Thoracic aorta (tissue), 2 donors: Measurements from ENCODE around the gene CNDP1. TPM values are rescaled to one million over a fixed set of nuclear protein-coding genes. Genes with fewer than 3 reads are reported as not detected.

Experiments used
- ATAC-seq: fragments of 150-250 bp; one replicate; pipeline ENCODE4 v1.8.0; 2017; ENCODE audit warnings: low read depth; ENCODE audit not compliant: insufficient number of reproducible peaks, low FRiP score
- DNase-seq: peaks from one replicate; pipeline ENCODE4 v3.0.0-alpha.2; 2020; ENCODE audit warnings: low spot score
- H3K27ac ChIP-seq, 2 donors: fragments of 200-600 bp; sonication (generic); 1 replicate in 1 of 2; 2 replicates in 1 of 2; pipeline ENCODE4 v1.5.1; 2016; ENCODE audit warnings: mild to moderate bottlenecking in 2 of 2, moderate library complexity in 2 of 2
- H3K27me3 ChIP-seq: fragments of 200-600 bp; sonication (generic); replicated peaks from 2 replicates; pipeline ENCODE4 v1.6.0; 2016; ENCODE audit warnings: mild to moderate bottlenecking; ENCODE audit not compliant: insufficient read depth
- H3K36me3 ChIP-seq: fragments of 200-600 bp; sonication (generic); one replicate; pipeline ENCODE4 v1.5.1; 2016
- H3K4me1 ChIP-seq, 2 donors: fragments of 200-600 bp; sonication (generic); 1 replicate in 1 of 2; 2 replicates in 1 of 2; pipeline versions ENCODE4 v1.5.1 to v1.6.0; 2016; ENCODE audit warnings: low read depth in 2 of 2, mild to moderate bottlenecking in 1 of 2; ENCODE audit not compliant: control insufficient read depth in 1 of 2
- H3K4me3 ChIP-seq: fragments of 200-600 bp; sonication (generic); 2 replicates; pipeline ENCODE4 v1.5.1; 2016; ENCODE audit warnings: mild to moderate bottlenecking
- H3K9me3 ChIP-seq: fragments of 200-600 bp; sonication (generic); 2 replicates; pipeline ENCODE4 v1.5.1; 2016
- total RNA-seq, 2 donors: library from RNA; depleted of rRNA; stranded (reverse); fragments of >200 nt; gene quantifications; one replicate each; pipeline versions ENCODE4 v1.1.0 to v1.2.3, GENCODE V29; 2016
- TF ChIP-seq, protein P1 (sequence below): fragments of 200-600 bp; sonication (generic); IDR thresholded peaks from one replicate; pipeline ENCODE4 v1.5.1; 2019; ENCODE audit warnings: antibody characterized with exemption

Gene CNDP1
- total RNA-seq, 2 donors from 2014 or later, result not detected

DNA sequence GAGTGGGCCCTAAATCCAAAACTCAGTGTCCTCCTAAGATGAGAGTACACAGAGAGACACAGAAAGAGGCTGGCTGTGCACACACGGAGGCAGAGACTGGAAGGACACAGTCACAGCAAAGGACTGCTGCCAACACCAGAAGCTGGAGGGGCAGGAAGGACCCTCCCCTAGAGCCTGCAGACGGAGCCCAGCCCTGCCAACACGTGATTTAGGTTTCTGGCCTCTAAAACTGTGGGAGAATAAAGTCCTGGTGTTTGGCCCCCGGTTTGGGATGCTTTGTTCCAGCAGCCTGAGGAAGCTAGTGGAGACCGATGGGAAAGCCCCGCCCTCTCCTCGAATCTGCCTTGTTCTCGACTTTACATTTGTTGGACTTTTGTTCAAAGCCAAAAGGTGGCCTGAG, 10.6 kb downstream of the CNDP1 start:
- Histone ChIP-seq H3K9me3 (peaks cover 9% of the 10 kb centered on the region), H3K4me1 (peaks cover 0 to 14% of the 10 kb centered on the region in 2 donors), H3K27me3 (no peaks in the 10 kb centered on the region), H3K4me3 (no peak overlapping the region), H3K27ac (no peak overlapping the region), H3K36me3 (no peaks in the 10 kb centered on the region)
- TF ChIP-seq, protein P1, sequence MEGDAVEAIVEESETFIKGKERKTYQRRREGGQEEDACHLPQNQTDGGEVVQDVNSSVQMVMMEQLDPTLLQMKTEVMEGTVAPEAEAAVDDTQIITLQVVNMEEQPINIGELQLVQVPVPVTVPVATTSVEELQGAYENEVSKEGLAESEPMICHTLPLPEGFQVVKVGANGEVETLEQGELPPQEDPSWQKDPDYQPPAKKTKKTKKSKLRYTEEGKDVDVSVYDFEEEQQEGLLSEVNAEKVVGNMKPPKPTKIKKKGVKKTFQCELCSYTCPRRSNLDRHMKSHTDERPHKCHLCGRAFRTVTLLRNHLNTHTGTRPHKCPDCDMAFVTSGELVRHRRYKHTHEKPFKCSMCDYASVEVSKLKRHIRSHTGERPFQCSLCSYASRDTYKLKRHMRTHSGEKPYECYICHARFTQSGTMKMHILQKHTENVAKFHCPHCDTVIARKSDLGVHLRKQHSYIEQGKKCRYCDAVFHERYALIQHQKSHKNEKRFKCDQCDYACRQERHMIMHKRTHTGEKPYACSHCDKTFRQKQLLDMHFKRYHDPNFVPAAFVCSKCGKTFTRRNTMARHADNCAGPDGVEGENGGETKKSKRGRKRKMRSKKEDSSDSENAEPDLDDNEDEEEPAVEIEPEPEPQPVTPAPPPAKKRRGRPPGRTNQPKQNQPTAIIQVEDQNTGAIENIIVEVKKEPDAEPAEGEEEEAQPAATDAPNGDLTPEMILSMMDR, result no peak
- DNase-seq (no peak), ATAC-seq (no peak)

DNA sequence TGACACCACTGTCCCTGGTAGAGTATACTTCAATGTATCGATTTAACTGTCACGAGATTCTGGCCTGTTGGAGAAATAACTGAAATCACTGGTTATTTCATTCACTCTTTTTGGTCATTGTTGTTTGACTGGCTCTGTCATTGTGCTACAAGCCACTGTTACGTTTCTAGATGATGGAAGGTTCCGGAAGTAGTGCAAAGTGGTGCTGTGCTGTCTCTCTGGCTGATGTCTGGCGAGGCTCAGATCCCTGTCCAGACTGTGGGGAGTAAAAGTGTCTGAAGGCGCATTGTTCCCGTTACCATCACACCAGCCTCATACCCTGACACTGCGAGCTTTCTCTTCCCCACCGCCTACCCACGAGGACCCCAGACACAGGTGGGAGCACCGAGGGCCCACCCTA, 11.7 kb downstream of the CNDP1 start:
- TF ChIP-seq, protein P1, result no peak
- DNase-seq (no peak), ATAC-seq (no peak)
- Histone ChIP-seq H3K36me3 (no peaks in the 10 kb centered on the region), H3K4me3 (no peak overlapping the region), H3K9me3 (peaks cover 9% of the 10 kb centered on the region), H3K27me3 (no peaks in the 10 kb centered on the region), H3K4me1 (peaks cover 0 to 14% of the 10 kb centered on the region in 2 donors), H3K27ac (peak overlapping the region in 1 of 2 donors; percentile 43)

DNA sequence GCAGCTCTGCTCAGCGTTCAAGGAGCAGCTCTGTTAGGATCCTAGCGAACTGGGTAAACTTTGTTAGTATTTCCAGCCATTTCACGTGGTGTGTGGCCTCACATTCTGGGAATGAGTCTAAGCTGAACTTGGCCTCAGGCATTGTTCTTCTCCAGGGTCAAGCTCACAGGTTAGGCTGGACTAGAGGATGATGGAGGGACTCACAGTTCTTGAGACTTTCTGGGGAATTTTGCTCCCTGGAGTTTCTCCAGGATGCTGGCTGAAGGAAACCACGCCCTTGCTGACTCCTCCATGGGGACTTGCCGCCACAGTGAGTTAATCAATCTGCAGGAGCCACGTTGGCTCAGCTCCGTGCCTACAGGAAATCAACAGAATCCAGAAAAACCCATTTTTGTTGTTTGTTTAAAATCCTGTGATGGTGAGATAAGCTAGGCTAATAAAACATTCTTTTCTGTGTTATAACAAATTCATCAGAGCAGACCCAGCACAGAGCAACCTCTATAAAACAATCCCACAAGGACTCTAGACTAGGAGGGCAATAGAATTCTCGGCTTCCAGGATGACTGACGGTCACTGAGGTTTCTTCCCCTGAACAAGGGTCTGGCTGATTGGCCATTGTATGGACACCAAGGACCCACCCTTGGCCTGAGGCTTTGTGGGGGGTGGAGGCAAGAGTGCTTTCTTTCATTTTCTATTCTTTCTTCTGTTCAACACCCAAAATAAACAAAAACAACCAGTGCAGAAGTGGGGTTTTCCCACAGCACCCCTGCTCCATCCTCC, 12.6 kb downstream of the CNDP1 start:
- Histone ChIP-seq H3K4me3 (no peak overlapping the region), H3K27me3 (no peaks in the 10 kb centered on the region), H3K27ac (peak overlapping the region in 1 of 2 donors; percentile 43), H3K36me3 (no peaks in the 10 kb centered on the region), H3K9me3 (peaks cover 9% of the 10 kb centered on the region), H3K4me1 (peaks cover 0 to 14% of the 10 kb centered on the region in 2 donors)
- ATAC-seq, result no peak
- TF ChIP-seq, protein P1, result no peak
- DNase-seq, result no peak

DNA sequence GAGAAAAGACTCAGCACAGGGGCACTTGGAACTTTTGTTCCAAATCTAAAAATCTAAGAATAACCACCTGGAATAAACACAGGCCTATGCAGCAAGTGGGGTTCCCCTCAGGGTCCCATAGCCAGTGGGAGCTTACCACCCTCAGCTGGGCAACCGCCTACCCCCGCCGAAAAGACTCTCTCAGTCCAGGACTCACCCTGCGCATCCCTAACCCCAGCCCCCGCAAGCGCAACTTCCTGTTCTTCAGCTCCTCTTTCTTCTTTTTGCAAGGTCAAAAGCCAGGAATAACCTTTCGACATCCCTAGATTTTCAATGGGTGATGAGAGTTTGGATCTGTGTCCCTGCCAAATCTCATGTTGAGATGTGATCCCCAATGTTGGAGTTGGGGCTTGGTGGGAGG, 13.6 kb downstream of the CNDP1 start:
- no peak for ATAC-seq
- H3K27me3 ChIP-seq, result no peaks in the 10 kb centered on the region
- no peak overlapping the region for H3K27ac ChIP-seq

DNA sequence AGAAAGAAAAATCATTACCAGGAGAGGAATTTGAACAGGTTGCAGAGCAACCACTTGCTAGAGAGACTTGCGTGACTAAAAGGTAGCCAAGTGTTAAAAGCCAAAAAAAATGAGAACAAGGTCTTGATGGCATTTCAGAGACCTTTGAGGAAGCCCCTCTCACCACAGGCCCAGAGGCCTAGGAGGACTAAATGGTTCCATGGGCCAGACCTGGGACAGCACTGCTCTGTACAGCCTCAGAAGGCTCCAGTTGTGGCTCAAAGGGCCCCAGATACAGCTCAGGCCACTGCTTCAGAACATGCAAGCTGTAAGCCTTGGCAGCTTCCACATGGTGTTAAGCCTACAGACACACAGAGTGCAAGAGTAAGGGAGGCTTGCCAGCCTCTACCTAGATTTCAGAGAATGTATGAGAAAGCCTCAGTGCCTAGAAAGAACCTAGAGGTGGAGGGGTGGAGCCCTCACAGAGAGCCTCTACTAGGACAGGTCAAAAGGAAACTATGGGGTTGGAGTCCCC, 15.3 kb downstream of the CNDP1 start:
- TF ChIP-seq, protein P1, result no peak
- Histone ChIP-seq H3K36me3 (no peaks in the 10 kb centered on the region), H3K4me3 (no peak overlapping the region), H3K9me3 (peaks cover 9% of the 10 kb centered on the region), H3K4me1 (peaks cover 0 to 14% of the 10 kb centered on the region in 2 donors), H3K27me3 (no peaks in the 10 kb centered on the region), H3K27ac (no peak overlapping the region)
- DNase-seq (no peak), ATAC-seq (no peak)

More for the DNA sequence above, 13.6 kb downstream of the CNDP1 start:
- Histone ChIP-seq H3K9me3 (peaks cover 9% of the 10 kb centered on the region), H3K4me3 (no peak overlapping the region), H3K36me3 (no peaks in the 10 kb centered on the region), H3K4me1 (peaks cover 0 to 14% of the 10 kb centered on the region in 2 donors)
- TF ChIP-seq, protein P1, result no peak
- DNase-seq, result no peak
